Osteoblast (primary cell): ENCODE data around the gene KLHL7. TPM values are rescaled to one million over a fixed set of nuclear protein-coding genes. Genes with fewer than 3 reads are reported as not detected.

Source experiments
- DNase-seq: peaks from one replicate; pipeline ENCODE4 v3.0.0; 2011; ENCODE audit warnings: low spot score, mixed read lengths; ENCODE audit not compliant: insufficient read length; ENCODE audit errors: missing footprints
- H2AFZ ChIP-seq: 2 replicates; pipeline ENCODE4 v1.6.0; 2011; ENCODE audit warnings: mild to moderate bottlenecking, low read length
- H3K27ac ChIP-seq: 2 replicates; pipeline ENCODE4 v1.5.1; 2011; ENCODE audit warnings: mild to moderate bottlenecking, low read depth, low read length, moderate library complexity
- H3K27me3 ChIP-seq: 2 replicates; pipeline ENCODE4 v1.6.0; 2012; ENCODE audit warnings: mild to moderate bottlenecking, control low read depth, inconsistent platforms, low read length, moderate library complexity; ENCODE audit not compliant: insufficient read depth
- H3K36me3 ChIP-seq: 2 replicates; pipeline ENCODE4 v1.5.1; 2011; ENCODE audit warnings: mild to moderate bottlenecking, low read length, control low read depth, moderate library complexity; ENCODE audit not compliant: insufficient read depth
- H3K4me1 ChIP-seq: 2 replicates; pipeline ENCODE4 v1.5.1; 2011; ENCODE audit warnings: mild to moderate bottlenecking, low read length, control low read depth, moderate library complexity; ENCODE audit not compliant: insufficient read depth
- H3K4me2 ChIP-seq: 2 replicates; pipeline ENCODE4 v1.6.0; 2011; ENCODE audit warnings: mild to moderate bottlenecking, low read length; ENCODE audit not compliant: insufficient read depth
- H3K4me3 ChIP-seq: fragments of 200-600 bp; sonication (generic); 3 replicates; pipeline ENCODE4 v1.5.1; 2012; ENCODE audit warnings: mild to moderate bottlenecking, low read length, inconsistent platforms; ENCODE audit not compliant: insufficient read depth
- H3K79me2 ChIP-seq: 2 replicates; pipeline ENCODE4 v1.6.0; 2012; ENCODE audit warnings: mild to moderate bottlenecking, low read length, control low read depth, inconsistent platforms; ENCODE audit not compliant: insufficient read depth
- H3K9me3 ChIP-seq: 2 replicates; pipeline ENCODE4 v1.5.1; 2011; ENCODE audit warnings: low read depth, low read length, control low read depth
- H4K20me1 ChIP-seq: 2 replicates; pipeline ENCODE4 v1.6.0; 2012; ENCODE audit warnings: mild to moderate bottlenecking, low read length, control low read depth; ENCODE audit not compliant: insufficient read depth
- total RNA-seq: library from RNA; depleted of rRNA; stranded (reverse); fragments of >200 nt; gene quantifications from 2 replicates; pipeline ENCODE4 v1.2.3, GENCODE V29; 2012
- TF ChIP-seq, protein P1 (sequence below): IDR thresholded peaks from 2 replicates; pipeline ENCODE4 v1.5.1; 2011; ENCODE audit warnings: mild to moderate bottlenecking, low read depth, low read length, moderate library complexity; ENCODE audit errors: extremely low read depth

The KLHL7 gene
- total RNA-seq, 1 donor, result 44.2 TPM

DNA sequence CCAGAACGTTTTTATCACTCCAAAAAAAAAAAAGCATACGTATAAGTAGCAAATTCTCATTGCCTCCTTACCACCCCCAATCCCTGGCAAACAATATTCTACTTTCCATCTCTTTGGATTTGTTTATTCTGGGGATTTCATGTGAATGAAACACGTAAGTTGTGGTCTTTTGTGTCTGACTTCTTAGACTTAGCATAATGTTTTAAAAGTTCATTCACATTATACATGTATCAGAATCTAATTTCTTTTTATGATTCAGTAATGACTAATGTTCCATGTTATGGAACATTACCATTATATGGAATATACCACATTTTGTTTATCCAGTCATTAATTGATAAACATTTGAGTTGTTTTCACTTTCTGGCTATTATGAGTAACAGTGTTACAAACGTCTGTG, 12.5 kb upstream of the KLHL7 start:
- Histone ChIP-seq H3K4me3 (no peak overlapping the region), H4K20me1 (no peaks in the 10 kb centered on the region), H3K4me1 (peaks cover 16% of the 10 kb centered on the region), H3K9me3 (peaks cover 3% of the 10 kb centered on the region), H3K4me2 (peak overlapping the region; percentile 35), H3K36me3 (no peaks in the 10 kb centered on the region), H2AFZ (no peak overlapping the region), H3K27me3 (no peaks in the 10 kb centered on the region), H3K27ac (peak overlapping the region; percentile 71), H3K79me2 (no peaks in the 10 kb centered on the region)
- TF ChIP-seq, protein P1, sequence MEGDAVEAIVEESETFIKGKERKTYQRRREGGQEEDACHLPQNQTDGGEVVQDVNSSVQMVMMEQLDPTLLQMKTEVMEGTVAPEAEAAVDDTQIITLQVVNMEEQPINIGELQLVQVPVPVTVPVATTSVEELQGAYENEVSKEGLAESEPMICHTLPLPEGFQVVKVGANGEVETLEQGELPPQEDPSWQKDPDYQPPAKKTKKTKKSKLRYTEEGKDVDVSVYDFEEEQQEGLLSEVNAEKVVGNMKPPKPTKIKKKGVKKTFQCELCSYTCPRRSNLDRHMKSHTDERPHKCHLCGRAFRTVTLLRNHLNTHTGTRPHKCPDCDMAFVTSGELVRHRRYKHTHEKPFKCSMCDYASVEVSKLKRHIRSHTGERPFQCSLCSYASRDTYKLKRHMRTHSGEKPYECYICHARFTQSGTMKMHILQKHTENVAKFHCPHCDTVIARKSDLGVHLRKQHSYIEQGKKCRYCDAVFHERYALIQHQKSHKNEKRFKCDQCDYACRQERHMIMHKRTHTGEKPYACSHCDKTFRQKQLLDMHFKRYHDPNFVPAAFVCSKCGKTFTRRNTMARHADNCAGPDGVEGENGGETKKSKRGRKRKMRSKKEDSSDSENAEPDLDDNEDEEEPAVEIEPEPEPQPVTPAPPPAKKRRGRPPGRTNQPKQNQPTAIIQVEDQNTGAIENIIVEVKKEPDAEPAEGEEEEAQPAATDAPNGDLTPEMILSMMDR, result no peak
- peak; percentile 75 for DNase-seq

DNA sequence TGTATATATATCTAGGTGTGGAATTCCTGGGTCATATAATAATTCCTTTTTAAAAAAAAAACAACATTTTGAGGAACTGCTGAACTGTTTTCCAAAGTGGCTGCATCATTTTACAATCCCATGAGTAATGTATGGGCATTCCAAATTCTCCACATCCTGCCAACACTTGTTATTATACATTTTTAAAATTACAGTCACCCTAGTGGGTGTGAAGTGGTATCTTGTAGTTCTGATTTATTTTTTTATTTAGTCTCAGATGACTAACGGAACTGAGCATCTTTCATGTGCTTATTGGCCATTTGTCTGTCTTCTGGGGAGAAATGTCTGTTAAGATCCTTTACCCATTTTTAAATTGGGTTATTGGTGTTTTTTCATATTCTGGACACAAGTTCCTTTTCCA, 12.0 kb upstream of the KLHL7 start:
- peak overlapping the region; percentile 71 for H3K27ac ChIP-seq
- H3K36me3 ChIP-seq, result no peaks in the 10 kb centered on the region
- peaks cover 16% of the 10 kb centered on the region for H3K4me1 ChIP-seq
- TF ChIP-seq, protein P1, result no peak
- H4K20me1 ChIP-seq, result no peaks in the 10 kb centered on the region
- peak; percentile 65 for DNase-seq
- no peaks in the 10 kb centered on the region for H3K79me2 ChIP-seq
- peak overlapping the region; percentile 35 for H3K4me2 ChIP-seq
- H3K27me3 ChIP-seq, result no peaks in the 10 kb centered on the region
- H2AFZ ChIP-seq, result no peak overlapping the region
- H3K4me3 ChIP-seq, result no peak overlapping the region
- H3K9me3 ChIP-seq, result peaks cover 4% of the 10 kb centered on the region

DNA sequence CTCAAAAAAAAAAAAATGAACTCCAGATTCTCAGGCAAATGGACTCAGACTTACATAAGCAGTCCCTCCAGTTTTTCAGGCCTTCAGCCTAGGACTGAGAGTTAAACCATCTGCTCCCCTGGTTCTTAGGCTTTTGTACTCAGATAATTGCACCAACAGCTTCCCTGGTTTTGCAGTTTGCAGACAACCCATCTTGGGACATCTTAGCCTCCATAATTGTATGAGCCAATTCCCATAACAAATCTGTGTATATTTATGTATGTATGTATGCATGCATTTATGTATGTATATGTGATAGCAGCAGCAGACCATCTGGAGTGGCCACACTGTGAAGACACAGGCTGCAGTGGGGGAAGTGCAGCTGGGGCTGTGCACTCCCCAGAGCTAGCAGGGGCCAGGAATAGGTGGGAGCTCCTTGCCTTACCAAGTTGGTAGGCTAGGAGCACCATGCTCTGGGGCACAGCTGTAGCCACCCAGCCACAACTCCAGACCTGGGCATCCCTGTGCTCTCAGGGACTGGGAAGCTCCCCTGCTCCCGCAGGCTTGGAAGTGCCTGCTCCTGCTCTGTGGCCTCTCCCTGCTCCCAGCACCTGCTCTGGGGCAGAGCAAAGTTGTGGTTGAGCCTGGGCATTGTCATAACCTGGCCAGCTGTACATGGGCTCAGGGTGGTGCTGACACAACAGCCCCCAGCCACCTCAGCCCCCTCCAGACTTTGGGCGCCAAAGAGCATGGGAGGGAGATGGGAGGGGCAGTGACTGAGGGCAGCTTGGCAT, 8.9 kb upstream of the KLHL7 start:
- Histone ChIP-seq H3K4me1 (peaks cover 16% of the 10 kb centered on the region), H3K27me3 (no peaks in the 10 kb centered on the region), H3K9me3 (peaks cover 4% of the 10 kb centered on the region), H4K20me1 (no peaks in the 10 kb centered on the region), H3K36me3 (no peaks in the 10 kb centered on the region), H3K4me2 (no peak overlapping the region), H3K4me3 (no peak overlapping the region), H3K79me2 (no peaks in the 10 kb centered on the region), H3K27ac (no peak overlapping the region), H2AFZ (no peak overlapping the region)
- TF ChIP-seq, protein P1, result no peak
- DNase-seq, result no peak

DNA sequence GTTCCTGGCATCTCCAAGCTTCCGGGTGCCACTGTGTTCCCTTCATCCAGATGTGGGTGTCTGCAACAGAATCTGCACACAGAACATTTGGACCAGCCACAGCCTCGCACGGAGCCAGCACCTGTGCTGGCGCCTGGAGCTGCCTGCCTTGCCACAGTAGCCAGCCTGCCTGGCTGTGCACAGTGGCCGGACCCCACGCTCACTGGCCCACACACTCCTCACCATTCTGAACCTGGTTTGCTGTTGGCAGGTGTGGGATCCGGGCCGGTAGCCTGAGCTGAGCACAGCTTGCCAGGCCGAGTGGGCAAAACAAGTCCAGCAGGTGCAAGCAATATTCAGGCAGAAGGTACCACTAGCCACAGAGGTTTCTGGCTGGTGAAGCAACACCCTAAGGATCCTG, 7.6 kb upstream of the KLHL7 start:
- no peaks in the 10 kb centered on the region for H3K79me2 ChIP-seq
- peaks cover 4% of the 10 kb centered on the region for H3K9me3 ChIP-seq
- H3K27me3 ChIP-seq, result no peaks in the 10 kb centered on the region
- H3K27ac ChIP-seq, result no peak overlapping the region
- H3K36me3 ChIP-seq, result no peaks in the 10 kb centered on the region
- no peak for DNase-seq
- H4K20me1 ChIP-seq, result no peaks in the 10 kb centered on the region
- H2AFZ ChIP-seq, result no peak overlapping the region
- TF ChIP-seq, protein P1, result no peak
- H3K4me1 ChIP-seq, result peaks cover 8% of the 10 kb centered on the region
- H3K4me2 ChIP-seq, result no peak overlapping the region
- no peak overlapping the region for H3K4me3 ChIP-seq
